ENCODE results near the gene PROC. TPM values are rescaled to one million over a fixed set of nuclear protein-coding genes. Genes with fewer than 3 reads are reported as not detected.

Gene PROC
- total RNA-seq, 4 donors from 2014 or later: 2.9 to 3.0 TPM; not detected in 2

GRCh38 chr2:127417406-127417805 is 821 bp upstream of the PROC start:
- DNase-seq: no peak
- in situ Hi-C loops (cut with MboI; ENCODE audit: low pct_ligation_motif_present in 1 of 4, low pct_unique_long_range_greater_than_20kb in 1 of 4, low sequenced_read_pairs in 3 of 4) (no loop called here), intact Hi-C loops (cut with DNase I; ENCODE audit: low total_unique reads) (no loop called here)
- Histone ChIP-seq H3K27ac (no peak overlapping the region), H3K4me1 (peaks cover 0 to 15% (median 10%) of the 10 kb centered on the region in 4 donors), H3K9me3 (no peaks in the 10 kb centered on the region), H3K27me3 (peaks cover 15% of the 10 kb centered on the region), H3K4me3 (no peak overlapping the region), H3K36me3 (no peaks in the 10 kb centered on the region)
- TF ChIP-seq CTCF (IDR thresholded peaks at IDR 0.05) (no peak), POLR2AphosphoS5 (IDR thresholded peaks at IDR 0.05) (no peak), POLR2A (IDR thresholded peaks at IDR 0.05) (no peak), EP300 (IDR thresholded peaks at IDR 0.05; ENCODE audit: low read depth) (no peak)
- WGBS, 2 donors (ENCODE audit: low coverage in 1 of 2): 91% methylated on average over 8 of the region's 8 CpGs; no CpG with 5 or more reads in 1 of the 2 donors

- intact Hi-C loops (cut with DNase I; ENCODE audit: low total_unique reads): no loop called here
These were observed 844 bp downstream of the PROC start for GRCh38 chr2:127419112-127419430.

GRCh38 chr2:127419448-127420038 is 1.3 kb downstream of the PROC start:
- in situ Hi-C loops (cut with MboI; ENCODE audit: low pct_ligation_motif_present in 1 of 4, low pct_unique_long_range_greater_than_20kb in 1 of 4, low sequenced_read_pairs in 3 of 4) (no loop called here), intact Hi-C loops (cut with DNase I; ENCODE audit: low total_unique reads) (no loop called here)
- no peak for TF ChIP-seq CTCF (IDR thresholded peaks at IDR 0.05)
- no peak for TF ChIP-seq POLR2A (IDR thresholded peaks at IDR 0.05)
- no peak for TF ChIP-seq EP300 (IDR thresholded peaks at IDR 0.05; ENCODE audit: low read depth)
- TF ChIP-seq POLR2AphosphoS5 (IDR thresholded peaks at IDR 0.05): no peak
- Histone ChIP-seq H3K36me3 (no peaks in the 10 kb centered on the region), H3K4me1 (peaks cover 0 to 30% (median 22%) of the 10 kb centered on the region in 4 donors), H3K4me3 (no peak overlapping the region), H3K27me3 (peaks cover 36% of the 10 kb centered on the region), H3K27ac (no peak overlapping the region), H3K9me3 (no peaks in the 10 kb centered on the region)
- no peak for DNase-seq
- 83 to 86% methylated on average over 6 to 11 of the region's 15 CpGs for WGBS, 2 donors (ENCODE audit: low coverage in 1 of 2)

More at GRCh38 chr2:127419112-127419430, 844 bp downstream of the PROC start:
- in situ Hi-C loops (cut with MboI; ENCODE audit: low pct_ligation_motif_present in 1 of 4, low pct_unique_long_range_greater_than_20kb in 1 of 4, low sequenced_read_pairs in 3 of 4): no loop called here
- Histone ChIP-seq H3K4me1 (peaks cover 0 to 30% (median 22%) of the 10 kb centered on the region in 4 donors), H3K4me3 (no peak overlapping the region), H3K9me3 (no peaks in the 10 kb centered on the region), H3K27me3 (peaks cover 31% of the 10 kb centered on the region), H3K27ac (no peak overlapping the region), H3K36me3 (no peaks in the 10 kb centered on the region)
- TF ChIP-seq POLR2A (IDR thresholded peaks at IDR 0.05) (no peak), CTCF (IDR thresholded peaks at IDR 0.05) (no peak), POLR2AphosphoS5 (IDR thresholded peaks at IDR 0.05) (no peak), EP300 (IDR thresholded peaks at IDR 0.05; ENCODE audit: low read depth) (no peak)
- DNase-seq: no peak
- WGBS, 2 donors (ENCODE audit: low coverage in 1 of 2): 89 to 90% methylated on average over 2 to 4 of the region's 4 CpGs

- 69 to 80% methylated on average over 1 to 8 of the region's 8 CpGs for WGBS, 2 donors (ENCODE audit: low coverage in 1 of 2)
- Histone ChIP-seq H3K9me3 (no peaks in the 10 kb centered on the region), H3K27ac (no peak overlapping the region), H3K27me3 (peaks cover 38% of the 10 kb centered on the region), H3K4me3 (no peak overlapping the region), H3K4me1 (peaks cover 0 to 29% (median 22%) of the 10 kb centered on the region in 4 donors), H3K36me3 (no peaks in the 10 kb centered on the region)
- in situ Hi-C loops (cut with MboI; ENCODE audit: low pct_ligation_motif_present in 1 of 4, low pct_unique_long_range_greater_than_20kb in 1 of 4, low sequenced_read_pairs in 3 of 4) (no loop called here), intact Hi-C loops (cut with DNase I; ENCODE audit: low total_unique reads) (no loop called here)
- TF ChIP-seq POLR2AphosphoS5 (IDR thresholded peaks at IDR 0.05): no peak
- no peak for TF ChIP-seq POLR2A (IDR thresholded peaks at IDR 0.05)
- no peak for TF ChIP-seq EP300 (IDR thresholded peaks at IDR 0.05; ENCODE audit: low read depth)
- no peak for TF ChIP-seq CTCF (IDR thresholded peaks at IDR 0.05)
- no peak for DNase-seq
These were observed 2.0 kb downstream of the PROC start for GRCh38 chr2:127420039-127420864.
